ENCODE results near the gene PTPA.
"Not testable (repeated sequence)": the region's sequence is repeated elsewhere in the genome, so short reads cannot be mapped to it uniquely, and the experiment has no call there.

PTPA gene

GRCh38 chr9:129108805-129109536, 2.2 kb upstream of the PTPA start:
- in situ Hi-C loops (cut with MboI; ENCODE audit: low sequenced_read_pairs): no loop called here

GRCh38 chr9:129109537-129109903, 1.7 kb upstream of the PTPA start:
- in situ Hi-C loops (cut with MboI; ENCODE audit: low sequenced_read_pairs): no loop called here

GRCh38 chr9:129109952-129110739, 1.1 kb upstream of the PTPA start:
- in situ Hi-C loops (cut with MboI; ENCODE audit: low sequenced_read_pairs): no loop called here

- in situ Hi-C loops (cut with MboI; ENCODE audit: low sequenced_read_pairs): no loop called here
Observed at GRCh38 chr9:129111528-129112151, 425 bp downstream of the PTPA start.

GRCh38 chr9:129112526-129112925, 1.3 kb downstream of the PTPA start:
- in situ Hi-C loops (cut with MboI; ENCODE audit: low sequenced_read_pairs): not testable (repeated sequence)

GRCh38 chr9:129113645-129114304, 2.6 kb downstream of the PTPA start:
- in situ Hi-C loops (cut with MboI; ENCODE audit: low sequenced_read_pairs): no loop called here

GRCh38 chr9:129118799-129119198, 7.6 kb downstream of the PTPA start:
- in situ Hi-C loops (cut with MboI; ENCODE audit: low sequenced_read_pairs): no loop called here

GRCh38 chr9:129121483-129121882, 10.3 kb downstream of the PTPA start:
- in situ Hi-C loops (cut with MboI; ENCODE audit: low sequenced_read_pairs): no loop called here

- in situ Hi-C loops (cut with MboI; ENCODE audit: low sequenced_read_pairs): no loop called here
Observed at GRCh38 chr9:129122133-129122532, 10.9 kb downstream of the PTPA start.

GRCh38 chr9:129122976-129123375, 11.8 kb downstream of the PTPA start:
- in situ Hi-C loops (cut with MboI; ENCODE audit: low sequenced_read_pairs): not testable (repeated sequence)

- in situ Hi-C loops (cut with MboI; ENCODE audit: low sequenced_read_pairs): loop anchor here (25.0 kb wide), 1 partner anchor 488 kb away; the partner anchor contains the start of gene C9orf50
Observed at GRCh38 chr9:129124506-129125069, 13.4 kb downstream of the PTPA start.

GRCh38 chr9:129125478-129125877, 14.3 kb downstream of the PTPA start:
- in situ Hi-C loops (cut with MboI; ENCODE audit: low sequenced_read_pairs): loop anchor here (25.0 kb wide), 1 partner anchor 487 kb away; the partner anchor contains the start of gene C9orf50

GRCh38 chr9:129126749-129127618, 15.8 kb downstream of the PTPA start:
- in situ Hi-C loops (cut with MboI; ENCODE audit: low sequenced_read_pairs): loop anchor here (25.0 kb wide), 1 partner anchor 485 kb away; the partner anchor contains the start of gene C9orf50

GRCh38 chr9:129128689-129129088, 17.5 kb downstream of the PTPA start:
- in situ Hi-C loops (cut with MboI; ENCODE audit: low sequenced_read_pairs): loop anchor here (25.0 kb wide), 1 partner anchor 484 kb away; the partner anchor contains the start of gene C9orf50

GRCh38 chr9:129130271-129130670, 19.1 kb downstream of the PTPA start:
- in situ Hi-C loops (cut with MboI; ENCODE audit: low sequenced_read_pairs): loop anchor here (25.0 kb wide), 1 partner anchor 482 kb away; the partner anchor contains the start of gene C9orf50

- in situ Hi-C loops (cut with MboI; ENCODE audit: low sequenced_read_pairs): loop anchor here (25.0 kb wide), 1 partner anchor 482 kb away; the partner anchor contains the start of gene C9orf50
Observed at GRCh38 chr9:129130791-129131190, 19.6 kb downstream of the PTPA start.

GRCh38 chr9:129131300-129132145, 20.3 kb downstream of the PTPA start:
- in situ Hi-C loops (cut with MboI; ENCODE audit: low sequenced_read_pairs): loop anchor here (25.0 kb wide), 1 partner anchor 481 kb away; the partner anchor contains the start of gene C9orf50

- in situ Hi-C loops (cut with MboI; ENCODE audit: low sequenced_read_pairs): loop anchor here (25.0 kb wide), 1 partner anchor 479 kb away; the partner anchor contains the start of gene C9orf50
Observed at GRCh38 chr9:129133082-129133481, 21.9 kb downstream of the PTPA start.

All from hTERT RPE-1 (cell line).